GM18519 (cell line): Measurements from ENCODE around the gene USP5.
"Not testable (repeated sequence)": the region's sequence is repeated elsewhere in the genome, so short reads cannot be mapped to it uniquely, and the experiment has no call there.

Experiments used
- ATAC-seq: cut with Tn5 transposase; IDR thresholded peaks from one replicate; pipeline ENCODE4 v1.9.1; 2021; ENCODE audit warnings: mild to moderate bottlenecking, moderate library complexity; ENCODE audit not compliant: unreplicated experiment, low FRiP score

Gene USP5

GRCh38 chr12:6905414-6906040 lies 53.6 kb downstream of the USP5 start:
- ATAC-seq = no peak

- not testable (repeated sequence) for ATAC-seq
These were observed 56.2 kb downstream of the USP5 start for GRCh38 chr12:6908141-6908540.

GRCh38 chr12:6909421-6910145 lies 57.6 kb downstream of the USP5 start:
- no peak for ATAC-seq

- ATAC-seq = no peak
These were observed 60.4 kb downstream of the USP5 start for GRCh38 chr12:6912164-6912935.

GRCh38 chr12:6914246-6914946 lies 62.4 kb downstream of the USP5 start, which contains the start of gene ENO2:
TSS of gene ENO2 (plus strand) at chr12:6914580. CDS start at chr12:6915833, 1,253 bp downstream.
- no peak for ATAC-seq

- ATAC-seq = no peak
These were observed 63.2 kb downstream of the USP5 start for GRCh38 chr12:6914947-6915788.

- no peak for ATAC-seq
These were observed 63.9 kb downstream of the USP5 start for GRCh38 chr12:6915789-6916285.
